K562 (cell line): ENCODE measurements around the gene PRF1.

Experiments used
- ETV6 ChIP-seq, 3 experiments: fragments of 150-350 bp in 1 of 3; sonication (generic) in 1 of 3; formaldehyde crosslinking in 1 of 3; IDR thresholded peaks; 2 replicates each; pipeline versions ENCODE4 v1.6.1 to v1.8.0; 2014 to 2022; ENCODE audit warnings: borderline replicate concordance in 2 of 3, low read depth in 2 of 3, antibody characterized with exemption in 1 of 3, low read length in 1 of 3, mild to moderate bottlenecking in 1 of 3, missing genetic modification reagents in 1 of 3
- FOXA1 ChIP-seq: fragments of 450-650 bp; IDR thresholded peaks from 2 replicates; pipeline ENCODE4 v1.6.1; 2016; ENCODE audit warnings: mild to moderate bottlenecking, borderline replicate concordance
- MAZ ChIP-seq, 2 experiments: fragments of 450-650 bp in 1 of 2; sonication (generic) in 1 of 2; formaldehyde crosslinking; IDR thresholded peaks in 1 of 2; conservative IDR thresholded peaks in 1 of 2; 2 replicates each; pipeline versions ENCODE4 v1.4.0 to v1.5.0; 2020; ENCODE audit warnings: mild to moderate bottlenecking in 1 of 2, missing genetic modification reagents in 1 of 2
- TCF7L2 ChIP-seq: fragments of 150-350 bp; IDR thresholded peaks from 2 replicates; pipeline ENCODE4 v1.6.1; 2016; ENCODE audit warnings: low read depth, mild to moderate bottlenecking, low read length, moderate library complexity
- THAP7 ChIP-seq: fragments of 250-450 bp; sonication (Bioruptor Pico); IDR thresholded peaks from 2 replicates; pipeline ENCODE4 v1.5.0; 2021
- TF ChIP-seq, protein P1 (sequence below), 2 experiments: fragments of 200-800 bp in 1 of 2; sonication (Bioruptor generic) in 1 of 2; sonication (generic) in 1 of 2; formaldehyde crosslinking in 1 of 2; IDR thresholded peaks in 1 of 2; conservative IDR thresholded peaks in 1 of 2; 2 replicates each; pipeline versions ENCODE4 v1.5.0 to v1.6.1; 2016 to 2020; ENCODE audit warnings: missing compliant biosample characterization in 1 of 2, missing genetic modification characterization in 1 of 2, missing genetic modification reagents in 1 of 2

GRCh38 chr10:70584366-70584765, 18.2 kb downstream of the PRF1 start:
- TF ChIP-seq THAP7 (no peak), TCF7L2 (no peak), FOXA1 (no peak), MAZ (CRISPR knock-in tag; conservative IDR thresholded peaks at IDR 0.05 in 1 of 2, IDR thresholded peaks at IDR 0.05 in 1 of 2) (no peak), ETV6 (IDR thresholded peaks at IDR 0.05; ENCODE audit: borderline replicate concordance in 1 of 2, low read depth in 2 of 2, low read length in 1 of 2) (no peak), ETV6 (CRISPR knock-in tag; IDR thresholded peaks at IDR 0.05; ENCODE audit: borderline replicate concordance) (no peak)
- TF ChIP-seq, protein P1, sequence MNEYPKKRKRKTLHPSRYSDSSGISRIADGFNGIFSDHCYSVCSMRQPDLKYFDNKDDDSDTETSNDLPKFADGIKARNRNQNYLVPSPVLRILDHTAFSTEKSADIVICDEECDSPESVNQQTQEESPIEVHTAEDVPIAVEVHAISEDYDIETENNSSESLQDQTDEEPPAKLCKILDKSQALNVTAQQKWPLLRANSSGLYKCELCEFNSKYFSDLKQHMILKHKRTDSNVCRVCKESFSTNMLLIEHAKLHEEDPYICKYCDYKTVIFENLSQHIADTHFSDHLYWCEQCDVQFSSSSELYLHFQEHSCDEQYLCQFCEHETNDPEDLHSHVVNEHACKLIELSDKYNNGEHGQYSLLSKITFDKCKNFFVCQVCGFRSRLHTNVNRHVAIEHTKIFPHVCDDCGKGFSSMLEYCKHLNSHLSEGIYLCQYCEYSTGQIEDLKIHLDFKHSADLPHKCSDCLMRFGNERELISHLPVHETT (CRISPR knock-in tag; conservative IDR thresholded peaks at IDR 0.05 in 1 of 2, IDR thresholded peaks at IDR 0.05 in 1 of 2): no peak
